Spleen (tissue), 11 donors: ENCODE data around the gene PYCR2. TPM values are rescaled to one million over a fixed set of nuclear protein-coding genes. Genes with fewer than 3 reads are reported as not detected.

Source experiments
- DNase-seq: peaks from one replicate; pipeline ENCODE4 v3.0.0-alpha.2; 2020
- H3K27ac ChIP-seq, 8 donors: fragments of 200-600 bp; sonication (generic) in 7 of 8; 1 replicate in 4 of 8; 2 replicates in 4 of 8; pipeline versions ENCODE4 v1.5.0 to v1.8.0; 2016 to 2021; ENCODE audit warnings: inconsistent platforms in 4 of 8, mild to moderate bottlenecking in 4 of 8, moderate library complexity in 1 of 8
- H3K27me3 ChIP-seq, 7 donors: fragments of 200-600 bp; sonication (generic) in 6 of 7; replicated peaks in 1 of 7; 1 replicate in 4 of 7; 2 replicates in 3 of 7; pipeline versions ENCODE4 v1.5.0 to v1.8.0; 2016 to 2021; ENCODE audit warnings: inconsistent platforms in 3 of 7, mild to moderate bottlenecking in 1 of 7
- H3K36me3 ChIP-seq, 6 donors: fragments of 200-600 bp; sonication (generic) in 5 of 6; 1 replicate in 4 of 6; 2 replicates in 2 of 6; pipeline versions ENCODE4 v1.5.0 to v1.8.0; 2016 to 2021; ENCODE audit warnings: inconsistent platforms in 2 of 6
- H3K4me1 ChIP-seq, 6 donors: fragments of 200-600 bp; sonication (generic) in 5 of 6; 1 replicate in 3 of 6; 2 replicates in 3 of 6; pipeline versions ENCODE4 v1.5.0 to v1.8.0; 2016 to 2021; ENCODE audit warnings: inconsistent platforms in 3 of 6
- H3K4me3 ChIP-seq, 8 donors: fragments of 200-600 bp; sonication (generic) in 7 of 8; 1 replicate in 4 of 8; 2 replicates in 4 of 8; pipeline versions ENCODE4 v1.5.0 to v1.8.0; 2016 to 2021; ENCODE audit warnings: inconsistent platforms in 4 of 8, mild to moderate bottlenecking in 4 of 8, moderate library complexity in 2 of 8
- H3K9me3 ChIP-seq, 8 donors: fragments of 200-600 bp; sonication (generic) in 7 of 8; 1 replicate in 4 of 8; 2 replicates in 4 of 8; pipeline versions ENCODE4 v1.5.0 to v1.8.0; 2016 to 2021; ENCODE audit warnings: inconsistent platforms in 4 of 8
- POLR2A ChIP-seq, 3 donors: fragments of 450-650 bp; IDR thresholded peaks; one replicate each; pipeline ENCODE4 v1.5.1; 2017; ENCODE audit warnings: antibody characterized with exemption in 3 of 3, mild to moderate bottlenecking in 1 of 3
- POLR2AphosphoS5 ChIP-seq, 3 donors: sonication (generic); formaldehyde crosslinking; IDR thresholded peaks; one replicate each; pipeline ENCODE4 v1.5.1; 2017; ENCODE audit warnings: antibody characterized with exemption in 3 of 3
- WGBS, 5 donors: extraction: QIAGEN DNeasy Blood & Tissue Kit in 3 of 5; methylation state at CpG; one replicate each; pipeline versions ENCODE4 v1.1.5 to v1.1.7; 2013 to 2018; 5-methylcytosine and 5-hydroxymethylcytosine counted together
- intact Hi-C: fragments of 100-400 bp; cut with DNase I; formaldehyde crosslinking; loops from one replicate; pipeline ENCODE4 v1.15.0; 2023; ENCODE audit warnings: low total_unique reads
- microRNA-seq, 3 donors: library from miRNA; unstranded; fragments of <30 nt; microRNA quantifications; one replicate each; pipeline versions ENCODE4 to v1.1.0, GENCODE V29; 2019 to 2020
- polyA plus RNA-seq, 3 donors: library from polyadenylated mRNA; stranded (reverse); fragments of 200-250 nt; gene quantifications; one replicate each; pipeline ENCODE4 v1.2.1, GENCODE V29; 2013
- small RNA-seq, 4 donors: library from RNA; depleted of rRNA; stranded (forward); fragments of <200 nt; gene quantifications; one replicate each; pipeline ENCODE3, GENCODE V24; 2016
- total RNA-seq, 7 donors: library from RNA; depleted of rRNA in 3 of 7; stranded (reverse); fragments of >200 nt in 3 of 7; fragmentation: NEBNext Ultra II Directional in 4 of 7; extraction: Animal tissue kit (Norgen Biotek cat#: 25700) in 4 of 7; gene quantifications; one replicate each; pipeline versions ENCODE4 v1.1.0 to v1.2.1, GENCODE V29; 2016 to 2021
- TF ChIP-seq, protein P1 (sequence below), 11 experiments: fragments of 200-600 bp in 7 of 11; fragments of 450-650 bp in 4 of 11; sonication (generic) in 4 of 11; IDR thresholded peaks in 8 of 11; conservative IDR thresholded peaks in 3 of 11; 1 replicate in 7 of 11; 2 replicates in 4 of 11; pipeline versions ENCODE4 v1.4.0 to v1.8.0; 2016 to 2021; ENCODE audit warnings: antibody characterized with exemption in 11 of 11, inconsistent platforms in 4 of 11, mild to moderate bottlenecking in 1 of 11
- donor health status: healthy with polysubstance abuse.
- donor health status: DM: no; HTN: no; CAD: no; lungs with moderate emphysema.
- donor health status: DM: no; HTN: no; CAD: no.
- donor health status: Bipolar disorder and iron deficiency.
- donor health status: healthy.
- donor health status: DM: no; HTN: no; CAD: no.
- donor health status: DM: yes; HTN: yes; CAD: no.

PYCR2 gene
- total and polyA plus RNA-seq, 10 donors = 50.0 to 80.4 (median 68.2) TPM

DNA sequence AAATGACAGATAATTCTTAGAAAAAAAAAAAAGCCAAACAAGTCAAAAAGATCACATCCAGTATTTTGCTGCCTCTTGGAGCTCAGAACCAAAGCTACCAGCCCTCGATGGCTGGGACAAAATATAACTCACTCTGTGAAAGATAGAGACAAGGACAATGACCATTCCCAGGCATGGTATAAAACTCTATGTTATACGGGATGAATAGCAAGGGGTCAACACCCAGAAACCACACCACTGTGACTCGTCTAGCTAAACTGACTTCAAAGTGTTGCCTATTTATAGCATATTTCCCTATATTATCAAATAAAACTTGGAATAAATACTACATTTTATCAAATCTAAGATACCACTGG, 52.0 kb downstream of the PYCR2 start:
- WGBS, 5 donors = 70 to 82% (median 77%) methylated on average over 3 of the region's 3 CpGs
- intact Hi-C loops = no loop called here
- Histone ChIP-seq H3K27ac (no peak overlapping the region), H3K27me3 (no peaks in the 10 kb centered on the region), H3K4me3 (no peak overlapping the region), H3K4me1 (peaks cover 0 to 46% (median 4%) of the 10 kb centered on the region in 6 donors), H3K9me3 (no peaks in the 10 kb centered on the region), H3K36me3 (peaks cover 0 to 100% (median 84%) of the 10 kb centered on the region in 6 donors)
- TF ChIP-seq POLR2AphosphoS5 (IDR thresholded peaks at IDR 0.05) (no peak), POLR2A (IDR thresholded peaks at IDR 0.05) (no peak)
- TF ChIP-seq, protein P1, sequence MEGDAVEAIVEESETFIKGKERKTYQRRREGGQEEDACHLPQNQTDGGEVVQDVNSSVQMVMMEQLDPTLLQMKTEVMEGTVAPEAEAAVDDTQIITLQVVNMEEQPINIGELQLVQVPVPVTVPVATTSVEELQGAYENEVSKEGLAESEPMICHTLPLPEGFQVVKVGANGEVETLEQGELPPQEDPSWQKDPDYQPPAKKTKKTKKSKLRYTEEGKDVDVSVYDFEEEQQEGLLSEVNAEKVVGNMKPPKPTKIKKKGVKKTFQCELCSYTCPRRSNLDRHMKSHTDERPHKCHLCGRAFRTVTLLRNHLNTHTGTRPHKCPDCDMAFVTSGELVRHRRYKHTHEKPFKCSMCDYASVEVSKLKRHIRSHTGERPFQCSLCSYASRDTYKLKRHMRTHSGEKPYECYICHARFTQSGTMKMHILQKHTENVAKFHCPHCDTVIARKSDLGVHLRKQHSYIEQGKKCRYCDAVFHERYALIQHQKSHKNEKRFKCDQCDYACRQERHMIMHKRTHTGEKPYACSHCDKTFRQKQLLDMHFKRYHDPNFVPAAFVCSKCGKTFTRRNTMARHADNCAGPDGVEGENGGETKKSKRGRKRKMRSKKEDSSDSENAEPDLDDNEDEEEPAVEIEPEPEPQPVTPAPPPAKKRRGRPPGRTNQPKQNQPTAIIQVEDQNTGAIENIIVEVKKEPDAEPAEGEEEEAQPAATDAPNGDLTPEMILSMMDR (IDR thresholded peaks at IDR 0.05 in 8 of 11, conservative IDR thresholded peaks at IDR 0.05 in 3 of 11) = no peak
- DNase-seq = no peak

DNA sequence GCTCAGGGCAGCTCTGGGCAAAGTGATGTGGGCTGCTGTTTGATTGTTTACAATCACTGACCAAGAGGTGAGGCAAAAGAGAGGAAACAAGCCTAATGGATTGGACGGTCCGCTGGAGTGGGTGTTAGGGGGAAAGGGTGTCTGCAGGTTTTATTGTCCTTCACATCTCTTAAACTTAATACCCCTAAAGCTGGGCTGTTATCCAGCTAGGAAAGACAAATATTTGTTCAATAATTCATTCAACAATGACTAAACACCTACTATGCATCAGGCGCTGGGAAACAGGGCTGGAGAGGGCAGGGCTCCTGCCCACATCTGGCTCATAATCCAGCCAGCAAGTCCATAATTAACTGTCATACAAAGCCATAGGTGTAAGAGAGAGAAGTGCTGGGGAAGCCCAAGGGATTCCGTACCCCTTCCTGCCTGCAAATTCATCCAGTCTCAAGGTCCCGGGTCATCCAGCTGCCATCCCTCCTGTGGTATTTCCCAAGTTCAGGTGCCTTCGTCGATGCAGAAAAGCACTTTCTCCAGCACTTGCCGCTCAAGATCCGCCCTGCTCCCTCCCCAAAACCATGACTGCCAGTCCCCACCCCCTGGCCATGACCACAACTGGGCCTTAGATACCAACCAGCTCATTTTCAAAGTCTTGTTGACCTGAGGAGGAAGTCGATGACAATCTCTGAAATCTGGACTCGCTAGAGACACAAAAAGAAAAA, 52.5 kb downstream of the PYCR2 start:
- H3K4me3 ChIP-seq = no peak overlapping the region
- WGBS, 5 donors = 77 to 88% (median 80%) methylated on average over 11 of the region's 11 CpGs
- intact Hi-C loops = no loop called here
- no peaks in the 10 kb centered on the region for H3K9me3 ChIP-seq
- no peak overlapping the region for H3K27ac ChIP-seq
- H3K27me3 ChIP-seq = no peaks in the 10 kb centered on the region
- H3K36me3 ChIP-seq = peaks cover 0 to 100% (median 84%) of the 10 kb centered on the region in 6 donors
- peak; percentile 32 for DNase-seq
- TF ChIP-seq POLR2A (IDR thresholded peaks at IDR 0.05) = no peak
- TF ChIP-seq, protein P1 (IDR thresholded peaks at IDR 0.05 in 8 of 11, conservative IDR thresholded peaks at IDR 0.05 in 3 of 11) = no peak
- TF ChIP-seq POLR2AphosphoS5 (IDR thresholded peaks at IDR 0.05) = no peak
- H3K4me1 ChIP-seq = peaks cover 0 to 46% (median 6%) of the 10 kb centered on the region in 6 donors

DNA sequence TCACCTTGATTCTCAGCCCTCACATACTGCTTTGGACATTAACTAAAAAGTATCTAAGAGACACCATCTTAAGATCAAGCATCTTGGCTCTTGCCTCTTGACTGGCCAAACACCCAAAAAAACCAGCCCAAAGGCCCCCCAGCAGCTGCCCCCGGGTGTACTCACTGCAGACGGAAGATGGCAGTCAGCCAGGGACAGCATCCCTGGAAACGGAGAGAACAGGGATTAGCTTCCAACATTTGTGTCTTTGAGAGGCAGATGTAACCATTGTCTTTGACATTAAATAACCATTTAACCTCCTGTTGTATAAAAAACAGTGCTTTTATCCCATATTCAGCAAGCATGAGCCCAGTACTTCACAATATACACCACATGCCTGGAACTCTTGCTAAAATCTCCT, 53.1 kb downstream of the PYCR2 start:
- WGBS, 5 donors = 73 to 82% (median 79%) methylated on average over 3 of the region's 3 CpGs
- H3K4me3 ChIP-seq = no peak overlapping the region
- intact Hi-C loops = no loop called here
- H3K9me3 ChIP-seq = no peaks in the 10 kb centered on the region
- peaks cover 0 to 100% (median 82%) of the 10 kb centered on the region in 6 donors for H3K36me3 ChIP-seq
- no peak overlapping the region for H3K27ac ChIP-seq
- H3K27me3 ChIP-seq = no peaks in the 10 kb centered on the region
- H3K4me1 ChIP-seq = peaks cover 3 to 47% (median 12%) of the 10 kb centered on the region in 6 donors
- no peak for DNase-seq
- no peak for TF ChIP-seq POLR2A (IDR thresholded peaks at IDR 0.05)
- TF ChIP-seq POLR2AphosphoS5 (IDR thresholded peaks at IDR 0.05) = no peak
- TF ChIP-seq, protein P1 (IDR thresholded peaks at IDR 0.05 in 8 of 11, conservative IDR thresholded peaks at IDR 0.05 in 3 of 11) = no peak

Small RNA genes lying within 50 kb of the gene (microRNA-seq; reads per million reads assigned to microRNA genes)
- gene MIR6741 = 0.28 to 2.2 (median 1.8) reads per million in 3 donors

Small RNA genes lying within 50 kb of the gene (small RNA-seq; reads per million reads assigned to genes)
- 0 reads per million in 4 donors for gene AL117348.1
- 0 reads per million in 4 donors for gene NDUFA3P3

Other genes with a start within 250 kb of the PYCR2 start
- gene SRP9, start 146.4 kb downstream of the PYCR2 start, total RNA-seq = 100 to 1,000 TPM; 145 to 229 (median 159) TPM
- gene SRP9, start 146.4 kb downstream of the PYCR2 start, polyA plus RNA-seq = 100 to 1,000 TPM; 167 to 269 (median 210) TPM
- gene EPHX1, start 114.1 kb downstream of the PYCR2 start, total RNA-seq = 10 to 100 TPM; 30.1 to 92.8 (median 81.4) TPM
- 10 to 100 TPM in 2 of 3 donors, 1 to 10 TPM in 1; 3.9 to 12.2 (median 10.7) TPM for gene EPHX1, start 114.1 kb downstream of the PYCR2 start, polyA plus RNA-seq
- 100 to 1,000 TPM in 5 of 7 donors, 10 to 100 TPM in 2; 93.9 to 143 (median 122) TPM for gene TMEM63A, start 41.9 kb downstream of the PYCR2 start, total RNA-seq
- 10 to 100 TPM; 15.0 to 47.4 (median 23.6) TPM for gene TMEM63A, start 41.9 kb downstream of the PYCR2 start, polyA plus RNA-seq
- gene LEFTY1, start 35.1 kb downstream of the PYCR2 start, total RNA-seq = under 1 TPM in 4 of 7 donors, not detected in 3; 0.34 to 0.95 (median 0.48) TPM
- gene LEFTY1, start 35.1 kb downstream of the PYCR2 start, polyA plus RNA-seq = under 1 TPM; 0.06 to 0.09 (median 0.09) TPM
- gene LEFTY2, start 17.0 kb upstream of the PYCR2 start, total RNA-seq = under 1 TPM in 3 of 7 donors, not detected in 4; 0.34 to 0.54 (median 0.37) TPM
- under 1 TPM; 0.06 to 0.65 (median 0.11) TPM for gene LEFTY2, start 17.0 kb upstream of the PYCR2 start, polyA plus RNA-seq
- 10 to 100 TPM; 18.4 to 23.6 (median 21.7) TPM for gene SDE2, start 75.1 kb upstream of the PYCR2 start, total RNA-seq
- 1 to 10 TPM; 4.6 to 9.9 (median 5.6) TPM for gene SDE2, start 75.1 kb upstream of the PYCR2 start, polyA plus RNA-seq
- gene H3-3A, start 138.5 kb upstream of the PYCR2 start, total RNA-seq = 100 to 1,000 TPM; 362 to 685 (median 490) TPM
- 1,000 to 10,000 TPM in 1 of 3 donors, 100 to 1,000 TPM in 2; 837 to 1,089 (median 864) TPM for gene H3-3A, start 138.5 kb upstream of the PYCR2 start, polyA plus RNA-seq